GM19438 (cell line): ENCODE measurements around the gene KAT14.
"Not testable (repeated sequence)": the region's sequence is repeated elsewhere in the genome, so short reads cannot be mapped to it uniquely, and the experiment has no call there.

Source experiments
- ATAC-seq: cut with Tn5 transposase; IDR thresholded peaks from one replicate; pipeline ENCODE4 v1.9.1; 2021; ENCODE audit warnings: low read depth; ENCODE audit not compliant: unreplicated experiment

The KAT14 gene

DNA sequence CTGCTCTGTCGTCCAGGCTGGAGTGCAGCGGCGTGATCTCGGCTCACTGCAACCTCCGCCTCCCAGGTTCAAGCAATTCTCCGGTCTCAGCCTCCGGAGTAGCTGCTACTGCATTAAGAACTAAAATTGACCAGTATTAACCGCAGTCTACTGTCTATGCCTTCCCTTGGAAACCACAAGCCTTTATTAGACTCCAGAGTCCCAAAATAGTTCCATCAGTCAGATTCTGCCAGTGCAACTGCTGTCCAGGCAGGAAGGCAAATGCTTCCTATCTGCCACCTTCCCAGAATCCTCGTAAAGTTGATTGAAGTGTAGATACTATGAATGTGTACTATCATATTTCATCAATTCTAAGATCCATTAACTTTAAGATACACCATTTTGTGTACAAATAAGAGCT is 16.7 kb downstream of the KAT14 start:
- ATAC-seq: no peak

GRCh38 chr20:18156045-18156444 is 18.4 kb downstream of the KAT14 start:
- no peak for ATAC-seq

- ATAC-seq: no peak
These were observed 26.7 kb downstream of the KAT14 start for GRCh38 chr20:18164356-18164755.

- no peak for ATAC-seq
These were observed 27.9 kb downstream of the KAT14 start for GRCh38 chr20:18165553-18165952.

GRCh38 chr20:18166241-18166881 is 28.7 kb downstream of the KAT14 start:
- no peak for ATAC-seq

DNA sequence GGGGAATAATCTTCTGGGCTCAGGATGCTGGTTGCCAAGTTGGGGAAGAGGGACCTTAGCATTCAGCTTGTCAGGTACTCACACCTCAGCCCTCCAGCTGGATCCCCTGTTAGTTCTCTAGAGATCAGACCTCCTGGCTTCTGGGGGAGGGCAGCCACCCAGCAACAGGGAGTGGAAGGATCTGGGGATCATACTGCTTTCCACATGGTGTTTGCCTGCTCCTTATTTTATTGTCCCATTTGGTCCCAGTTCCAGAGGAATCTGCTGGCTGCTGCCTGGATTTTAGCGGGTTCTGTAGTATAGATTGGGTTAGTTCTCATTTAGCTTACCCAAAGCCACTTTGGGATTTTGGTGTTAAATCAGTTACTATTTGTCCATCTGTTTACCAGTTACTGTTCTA is 29.3 kb downstream of the KAT14 start:
- no peak for ATAC-seq

DNA sequence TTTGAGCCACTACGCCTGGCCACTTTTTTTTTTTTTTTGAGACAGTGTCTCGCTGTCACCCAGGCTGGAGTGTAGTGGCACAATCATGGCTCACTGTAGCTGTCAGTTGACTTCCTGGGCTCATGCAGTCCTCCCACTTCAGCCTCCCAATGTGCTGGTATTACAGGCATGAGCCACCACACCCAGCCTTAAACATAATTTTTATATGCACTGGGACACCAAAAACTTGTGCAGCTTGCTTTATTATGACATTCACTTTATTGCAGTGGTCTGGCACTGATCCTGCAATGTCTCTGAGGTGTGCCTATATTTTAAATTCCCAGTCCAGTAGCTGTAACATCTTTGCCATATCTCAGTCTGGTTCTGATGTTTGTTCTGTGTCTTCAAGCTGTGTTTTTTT is 34.7 kb downstream of the KAT14 start:
- no peak for ATAC-seq

- ATAC-seq: no peak
These were observed 37.4 kb downstream of the KAT14 start for GRCh38 chr20:18174906-18175683.

- ATAC-seq: no peak
These were observed 38.7 kb downstream of the KAT14 start for GRCh38 chr20:18176318-18176785.

DNA sequence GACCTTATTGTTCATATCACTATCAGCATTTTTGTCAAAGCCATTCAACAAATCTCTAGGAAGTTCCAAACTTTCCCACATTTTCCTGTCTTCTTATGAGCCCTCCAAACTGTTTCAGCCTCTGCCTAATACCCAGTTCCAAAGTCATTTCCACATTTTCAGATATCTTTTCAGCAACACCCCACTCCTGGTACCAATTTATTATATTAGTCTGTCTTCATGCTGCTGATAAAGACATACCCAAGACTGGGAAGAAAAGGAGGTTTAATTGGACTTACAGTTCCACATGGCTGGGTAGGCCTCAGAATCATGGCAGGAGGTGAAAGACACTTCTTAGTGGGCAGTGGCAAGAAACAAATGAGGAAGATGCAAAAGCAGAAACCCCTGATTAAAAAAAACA is 42.7 kb downstream of the KAT14 start:
- ATAC-seq: not testable (repeated sequence)

GRCh38 chr20:18180815-18181214 is 43.2 kb downstream of the KAT14 start:
- no peak for ATAC-seq

GRCh38 chr20:18187020-18187419 is 49.4 kb downstream of the KAT14 start:
- ATAC-seq: no peak

DNA sequence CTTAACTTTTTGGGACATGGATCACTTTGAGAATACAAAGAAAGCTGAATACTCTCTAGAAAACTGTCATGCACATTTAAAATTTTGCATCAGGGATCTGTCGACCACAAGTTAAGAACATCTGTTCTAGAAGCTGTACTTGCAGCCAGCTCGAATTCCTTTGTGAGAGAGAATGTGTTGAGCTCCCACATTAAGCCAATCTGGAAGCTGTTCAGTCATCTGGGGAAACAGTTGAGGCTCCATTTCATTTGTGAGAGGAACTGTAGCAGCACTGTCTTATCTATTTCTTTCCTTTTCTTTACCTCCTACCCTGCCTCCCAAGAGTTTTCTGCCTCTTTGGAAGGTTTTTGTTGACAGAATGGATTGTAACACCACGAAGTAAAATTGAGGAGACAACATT is 50.8 kb downstream of the KAT14 start:
- no peak for ATAC-seq

GRCh38 chr20:18190338-18191233 is 52.9 kb downstream of the KAT14 start:
- ATAC-seq: no peak

DNA sequence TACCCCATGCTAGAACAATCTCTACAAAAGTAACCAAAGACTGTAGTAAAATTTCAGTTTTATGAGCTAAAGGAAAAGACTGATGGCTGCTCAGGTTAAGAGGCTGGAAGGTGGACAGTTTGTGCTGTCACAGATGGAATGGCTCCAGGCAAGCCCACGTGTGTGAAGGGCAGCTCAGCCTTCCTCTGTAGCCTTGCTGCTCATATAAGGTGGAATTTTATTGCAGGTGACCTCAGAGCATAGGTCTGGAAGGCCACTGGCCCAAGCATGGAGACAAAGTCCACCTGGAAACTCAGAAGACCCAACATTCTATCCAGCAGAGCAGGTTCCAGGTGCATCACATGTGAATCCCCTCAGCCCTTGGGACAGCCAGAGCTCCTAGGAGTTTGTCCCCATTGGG is 53.6 kb downstream of the KAT14 start:
- ATAC-seq: no peak

DNA sequence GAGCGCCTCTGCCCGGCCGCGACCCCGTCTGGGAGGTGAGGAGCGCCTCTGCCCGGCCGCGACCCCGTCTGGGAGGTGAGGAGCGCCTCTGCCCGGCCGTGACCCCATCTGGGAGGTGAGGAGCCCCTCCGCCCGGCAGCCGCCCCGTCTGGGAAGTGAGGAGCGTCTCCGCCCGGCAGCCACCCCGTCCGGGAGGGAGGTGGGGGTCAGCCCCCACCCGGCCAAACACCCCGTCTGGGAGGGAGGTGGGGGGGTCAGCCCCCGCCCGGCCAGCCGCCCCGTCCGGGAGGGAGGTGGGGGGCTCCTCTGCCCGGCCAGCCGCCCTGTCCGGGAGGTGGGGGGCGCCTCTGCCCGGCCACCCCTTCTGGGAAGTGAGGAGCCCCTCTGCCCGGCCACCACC is 56.8 kb downstream of the KAT14 start:
- not testable (repeated sequence) for ATAC-seq

DNA sequence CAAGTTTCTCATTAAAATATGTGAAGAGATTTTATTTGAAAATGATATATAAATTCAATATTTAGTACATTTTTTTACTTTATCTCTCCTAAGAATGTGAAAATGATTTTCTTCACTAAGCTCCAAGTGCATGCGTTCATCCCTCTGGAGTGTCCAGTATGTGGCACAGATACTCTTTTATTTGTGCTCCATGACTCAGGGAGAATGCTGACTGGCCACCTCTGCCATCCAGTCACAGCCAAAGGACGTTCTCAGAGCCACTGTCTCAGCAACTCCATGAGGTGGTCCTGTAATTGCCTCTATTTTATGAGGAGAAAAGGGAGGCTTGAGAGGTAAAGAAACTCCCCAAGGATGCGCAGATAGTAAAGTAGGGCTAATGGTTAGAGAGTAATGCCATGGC is 58.3 kb downstream of the KAT14 start:
- ATAC-seq: no peak

- no peak for ATAC-seq
These were observed 59.9 kb downstream of the KAT14 start for GRCh38 chr20:18197382-18198070.

GRCh38 chr20:18202966-18203365 is 65.3 kb downstream of the KAT14 start:
- no peak for ATAC-seq

DNA sequence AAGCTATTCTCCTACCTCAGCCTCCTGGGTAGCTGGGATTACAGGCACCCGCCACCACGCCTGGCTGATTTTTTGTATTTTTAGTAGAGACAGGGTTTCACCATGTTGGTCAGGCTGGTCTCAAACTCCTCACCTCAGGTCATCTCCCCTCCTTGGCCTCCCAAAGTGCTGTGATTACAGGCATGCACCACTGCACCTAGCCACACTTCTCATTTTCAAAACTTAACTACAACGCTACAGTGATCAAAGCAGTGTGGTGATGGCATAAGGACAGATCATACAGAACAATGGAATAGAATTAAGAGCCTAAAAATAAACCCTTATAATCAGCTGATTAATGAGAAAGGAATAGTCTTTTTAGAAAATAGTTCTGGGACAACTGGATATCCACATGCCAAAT is 66.0 kb downstream of the KAT14 start:
- not testable (repeated sequence) for ATAC-seq

DNA sequence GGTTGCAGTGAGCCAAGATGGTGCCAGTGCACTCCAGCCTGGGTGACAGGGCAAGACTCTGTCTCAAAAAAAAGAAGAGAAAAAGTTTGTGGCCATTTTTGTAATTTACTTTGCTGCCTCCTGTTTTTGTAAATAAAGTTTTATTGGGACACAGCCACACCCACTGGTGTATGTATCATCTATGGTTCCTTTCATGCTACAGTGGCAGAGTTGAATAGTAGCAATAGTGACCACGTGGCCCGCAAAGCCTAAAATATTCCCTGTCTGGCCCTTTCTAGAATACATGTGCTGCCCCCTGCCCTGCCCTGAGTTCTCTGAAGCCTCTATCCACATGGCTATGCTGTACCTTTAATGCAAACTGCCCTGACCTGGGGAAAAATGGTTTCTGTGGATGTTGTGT is 75.3 kb downstream of the KAT14 start:
- no peak for ATAC-seq
